Thoracic aorta (tissue), 2 donors: ENCODE results near the gene PSMA8. TPM values are rescaled to one million over a fixed set of nuclear protein-coding genes. Genes with fewer than 3 reads are reported as not detected.

ENCODE experiments used
- ATAC-seq: fragments of 150-250 bp; one replicate; pipeline ENCODE4 v1.8.0; 2017; ENCODE audit warnings: low read depth; ENCODE audit not compliant: insufficient number of reproducible peaks, low FRiP score
- DNase-seq: peaks from one replicate; pipeline ENCODE4 v3.0.0-alpha.2; 2020; ENCODE audit warnings: low spot score
- H3K27ac ChIP-seq, 2 donors: fragments of 200-600 bp; sonication (generic); 1 replicate in 1 of 2; 2 replicates in 1 of 2; pipeline ENCODE4 v1.5.1; 2016; ENCODE audit warnings: mild to moderate bottlenecking in 2 of 2, moderate library complexity in 2 of 2
- H3K27me3 ChIP-seq: fragments of 200-600 bp; sonication (generic); replicated peaks from 2 replicates; pipeline ENCODE4 v1.6.0; 2016; ENCODE audit warnings: mild to moderate bottlenecking; ENCODE audit not compliant: insufficient read depth
- H3K36me3 ChIP-seq: fragments of 200-600 bp; sonication (generic); one replicate; pipeline ENCODE4 v1.5.1; 2016
- H3K4me1 ChIP-seq, 2 donors: fragments of 200-600 bp; sonication (generic); 1 replicate in 1 of 2; 2 replicates in 1 of 2; pipeline versions ENCODE4 v1.5.1 to v1.6.0; 2016; ENCODE audit warnings: low read depth in 2 of 2, mild to moderate bottlenecking in 1 of 2; ENCODE audit not compliant: control insufficient read depth in 1 of 2
- H3K4me3 ChIP-seq: fragments of 200-600 bp; sonication (generic); 2 replicates; pipeline ENCODE4 v1.5.1; 2016; ENCODE audit warnings: mild to moderate bottlenecking
- H3K9me3 ChIP-seq: fragments of 200-600 bp; sonication (generic); 2 replicates; pipeline ENCODE4 v1.5.1; 2016
- total RNA-seq, 2 donors: library from RNA; depleted of rRNA; stranded (reverse); fragments of >200 nt; gene quantifications; one replicate each; pipeline versions ENCODE4 v1.1.0 to v1.2.3, GENCODE V29; 2016
- TF ChIP-seq, protein P1 (sequence below): fragments of 200-600 bp; sonication (generic); IDR thresholded peaks from one replicate; pipeline ENCODE4 v1.5.1; 2019; ENCODE audit warnings: antibody characterized with exemption

PSMA8 gene
- total RNA-seq, 2 donors from 2014 or later, result not detected

DNA sequence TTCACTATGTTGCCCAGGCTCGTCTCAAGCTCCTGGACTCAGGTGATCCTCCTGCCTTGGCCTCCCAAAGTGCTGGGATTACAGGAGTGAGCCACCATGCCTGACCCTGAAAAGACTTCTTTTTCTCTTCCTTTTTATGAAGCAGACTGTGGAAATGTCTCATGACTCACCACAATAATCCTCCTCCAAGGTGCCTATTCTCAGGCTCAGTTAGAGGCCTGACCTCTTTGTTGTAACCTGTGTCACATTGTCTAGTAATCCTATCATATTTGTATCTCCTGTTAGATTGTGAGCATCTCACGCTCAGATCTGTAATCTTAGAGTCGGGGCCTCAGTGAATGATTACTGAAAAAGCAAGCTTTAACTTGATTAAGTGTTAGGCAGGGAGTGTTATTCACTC, 74.3 kb downstream of the PSMA8 start:
- Histone ChIP-seq H3K27me3 (no peaks in the 10 kb centered on the region), H3K4me3 (no peak overlapping the region), H3K36me3 (no peaks in the 10 kb centered on the region)

DNA sequence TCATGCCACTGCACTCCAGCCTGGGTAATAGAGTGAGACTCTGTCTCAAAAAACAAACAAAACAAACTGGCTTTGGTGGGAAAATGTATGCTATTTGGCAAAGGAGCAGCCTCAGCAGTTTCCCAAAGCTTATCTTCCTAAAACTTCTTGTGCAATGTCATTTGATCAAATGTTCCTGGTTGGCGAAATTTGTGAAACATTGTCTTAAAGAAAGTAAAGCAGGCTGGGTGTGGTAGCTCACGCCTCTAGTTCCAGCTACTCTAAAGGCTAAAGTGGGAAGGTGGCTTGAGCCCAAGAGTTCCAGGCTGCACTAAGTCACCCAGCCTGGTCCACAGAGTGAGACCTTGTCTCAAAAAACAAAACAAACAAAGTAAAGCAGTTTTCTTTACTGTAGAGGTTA, 75.3 kb downstream of the PSMA8 start:
- H3K27ac ChIP-seq, result no peak overlapping the region
- TF ChIP-seq, protein P1, sequence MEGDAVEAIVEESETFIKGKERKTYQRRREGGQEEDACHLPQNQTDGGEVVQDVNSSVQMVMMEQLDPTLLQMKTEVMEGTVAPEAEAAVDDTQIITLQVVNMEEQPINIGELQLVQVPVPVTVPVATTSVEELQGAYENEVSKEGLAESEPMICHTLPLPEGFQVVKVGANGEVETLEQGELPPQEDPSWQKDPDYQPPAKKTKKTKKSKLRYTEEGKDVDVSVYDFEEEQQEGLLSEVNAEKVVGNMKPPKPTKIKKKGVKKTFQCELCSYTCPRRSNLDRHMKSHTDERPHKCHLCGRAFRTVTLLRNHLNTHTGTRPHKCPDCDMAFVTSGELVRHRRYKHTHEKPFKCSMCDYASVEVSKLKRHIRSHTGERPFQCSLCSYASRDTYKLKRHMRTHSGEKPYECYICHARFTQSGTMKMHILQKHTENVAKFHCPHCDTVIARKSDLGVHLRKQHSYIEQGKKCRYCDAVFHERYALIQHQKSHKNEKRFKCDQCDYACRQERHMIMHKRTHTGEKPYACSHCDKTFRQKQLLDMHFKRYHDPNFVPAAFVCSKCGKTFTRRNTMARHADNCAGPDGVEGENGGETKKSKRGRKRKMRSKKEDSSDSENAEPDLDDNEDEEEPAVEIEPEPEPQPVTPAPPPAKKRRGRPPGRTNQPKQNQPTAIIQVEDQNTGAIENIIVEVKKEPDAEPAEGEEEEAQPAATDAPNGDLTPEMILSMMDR, result no peak
- H3K4me3 ChIP-seq, result no peak overlapping the region
- H3K9me3 ChIP-seq, result no peaks in the 10 kb centered on the region
- no peaks in the 10 kb centered on the region for H3K27me3 ChIP-seq
- DNase-seq (no peak), ATAC-seq (no peak)
- H3K4me1 ChIP-seq, result no peaks in the 10 kb centered on the region
- H3K36me3 ChIP-seq, result no peaks in the 10 kb centered on the region

More for the DNA sequence above, 74.3 kb downstream of the PSMA8 start:
- DNase-seq (no peak), ATAC-seq (no peak)
- TF ChIP-seq, protein P1, result no peak
- no peak overlapping the region for H3K27ac ChIP-seq
- H3K4me1 ChIP-seq, result no peaks in the 10 kb centered on the region
- no peaks in the 10 kb centered on the region for H3K9me3 ChIP-seq

DNA sequence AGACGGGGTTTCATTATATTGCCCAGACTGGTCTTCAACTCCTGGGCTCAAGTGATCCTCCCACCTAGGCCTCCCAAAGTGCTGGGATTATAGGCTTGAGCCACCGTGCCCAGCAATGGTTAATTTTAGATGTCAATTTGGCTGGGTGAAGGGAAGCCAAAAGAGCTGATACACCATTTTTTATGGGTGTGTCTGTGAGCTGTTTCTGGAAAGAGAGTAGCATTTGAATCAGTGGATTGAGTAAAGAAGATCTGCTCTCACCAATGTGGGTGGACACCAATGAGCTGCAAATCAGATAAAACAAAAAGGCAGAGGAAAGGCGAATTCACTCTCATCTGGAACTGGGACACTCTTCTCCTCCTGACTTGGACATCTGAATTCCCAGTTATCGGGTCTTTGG, 76.5 kb downstream of the PSMA8 start:
- TF ChIP-seq, protein P1, result no peak
- Histone ChIP-seq H3K27me3 (no peaks in the 10 kb centered on the region), H3K27ac (no peak overlapping the region), H3K36me3 (no peaks in the 10 kb centered on the region), H3K4me1 (no peaks in the 10 kb centered on the region), H3K9me3 (no peaks in the 10 kb centered on the region), H3K4me3 (no peak overlapping the region)
- DNase-seq, result no peak
- no peak for ATAC-seq

DNA sequence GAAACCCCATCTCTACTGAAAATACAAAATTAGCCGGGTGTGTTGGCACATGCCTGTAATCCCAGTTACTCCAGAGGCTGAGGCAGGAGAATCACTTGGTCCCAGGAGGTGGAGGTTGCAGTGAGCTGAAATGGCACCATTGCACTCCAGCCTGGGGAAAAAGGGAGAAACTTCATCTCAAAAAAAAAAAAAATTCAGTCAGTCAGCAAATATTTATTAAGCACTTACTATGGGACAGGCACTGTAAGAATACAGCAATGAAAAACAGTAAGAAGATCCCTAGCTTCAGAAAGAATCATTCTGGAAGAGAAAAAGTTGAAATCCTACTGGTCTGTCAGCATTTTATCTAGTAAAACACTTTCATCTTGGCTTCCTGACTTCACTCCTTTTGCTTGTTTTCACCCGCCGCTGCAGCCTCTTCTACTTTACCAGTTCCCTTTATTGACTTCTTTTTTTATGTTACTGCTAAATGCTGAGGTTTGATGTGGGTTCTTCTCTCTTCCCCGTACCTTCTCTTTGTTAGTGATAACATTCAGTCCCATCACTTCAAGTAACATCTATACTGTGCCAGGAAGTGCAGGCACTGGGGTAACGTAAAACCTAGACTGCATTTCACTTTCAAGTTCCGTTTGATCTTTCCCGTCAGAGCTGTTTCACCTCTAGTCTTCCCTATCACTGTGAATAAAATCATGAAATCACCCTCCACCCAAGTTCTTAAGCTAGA, 81.7 kb downstream of the PSMA8 start:
- Histone ChIP-seq H3K27me3 (no peaks in the 10 kb centered on the region), H3K27ac (no peak overlapping the region), H3K9me3 (no peaks in the 10 kb centered on the region), H3K4me1 (no peaks in the 10 kb centered on the region), H3K36me3 (no peaks in the 10 kb centered on the region), H3K4me3 (no peak overlapping the region)
- TF ChIP-seq, protein P1, result no peak
- ATAC-seq (no peak), DNase-seq (no peak)

DNA sequence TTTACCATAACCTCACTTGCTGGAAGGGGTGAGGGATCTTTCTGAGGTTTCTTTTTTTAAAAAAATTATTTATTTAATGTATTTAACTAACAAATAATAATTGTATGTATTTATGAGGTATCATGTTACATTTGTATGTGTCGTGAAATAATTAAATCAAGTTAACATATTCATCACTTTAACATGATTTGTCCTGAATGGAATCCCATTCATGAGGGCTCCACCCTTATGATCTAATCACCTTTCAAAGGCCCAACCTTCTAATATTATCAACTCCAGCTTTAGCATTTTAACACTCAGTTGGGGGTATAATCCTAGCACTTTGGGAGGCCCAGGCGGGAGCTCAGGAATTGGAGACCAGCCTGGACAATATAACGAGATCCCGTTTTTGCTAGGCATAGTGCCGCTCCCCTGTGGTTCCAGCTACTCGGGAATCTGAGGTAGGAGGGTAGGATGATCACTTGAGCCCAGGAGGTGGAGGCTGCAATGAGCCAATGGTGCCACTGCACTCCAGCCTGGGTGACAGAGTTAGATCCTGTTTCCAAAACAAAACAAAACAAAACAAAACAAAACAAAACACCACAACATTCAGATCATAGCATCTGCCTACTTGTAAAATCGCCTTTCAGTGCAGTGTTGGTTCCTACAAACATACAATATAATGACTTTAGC, 91.5 kb downstream of the PSMA8 start:
- Histone ChIP-seq H3K4me1 (peaks cover 7 to 8% of the 10 kb centered on the region in 2 donors), H3K9me3 (no peaks in the 10 kb centered on the region), H3K27me3 (no peaks in the 10 kb centered on the region), H3K36me3 (no peaks in the 10 kb centered on the region), H3K27ac (no peak overlapping the region), H3K4me3 (peak overlapping the region; percentile 93)
- ATAC-seq, result no peak
- no peak for DNase-seq
- TF ChIP-seq, protein P1, result no peak
